H9 (cell line): Measurements from ENCODE around the gene ZBTB44. TPM values are rescaled to one million over a fixed set of nuclear protein-coding genes. Genes with fewer than 3 reads are reported as not detected.

ENCODE experiments used
- DNase-seq: peaks from one replicate; pipeline ENCODE4 v3.0.0-alpha.2; 2017
- H2AFZ ChIP-seq: one replicate; pipeline ENCODE4 v1.6.1; 2013; ENCODE audit warnings: mild to moderate bottlenecking, low read length, control low read depth, moderate library complexity
- H2AK5ac ChIP-seq: 2 replicates; pipeline ENCODE4 v1.6.1; 2013; ENCODE audit warnings: low read length, control low read depth, mixed read lengths; ENCODE audit not compliant: insufficient read length
- H2BK120ac ChIP-seq: one replicate; pipeline ENCODE4 v1.6.1; 2013; ENCODE audit warnings: low read depth, mild to moderate bottlenecking, low read length, control low read depth, inconsistent platforms; ENCODE audit not compliant: poor library complexity, severe bottlenecking
- H2BK12ac ChIP-seq: 2 replicates; pipeline ENCODE4 v1.6.1; 2013; ENCODE audit warnings: low read length, control low read depth, mixed read lengths, low read depth; ENCODE audit not compliant: insufficient read length
- H2BK15ac ChIP-seq: 2 replicates; pipeline ENCODE4 v1.6.1; 2013; ENCODE audit warnings: low read depth, low read length, control low read depth
- H2BK20ac ChIP-seq: one replicate; pipeline ENCODE4 v1.6.1; 2013; ENCODE audit warnings: low read depth, mild to moderate bottlenecking, low read length, control low read depth, inconsistent platforms; ENCODE audit not compliant: poor library complexity, severe bottlenecking
- H2BK5ac ChIP-seq: 2 replicates; pipeline ENCODE4 v1.6.1; 2013; ENCODE audit warnings: low read length, control low read depth, mixed read lengths; ENCODE audit not compliant: insufficient read length
- H3K14ac ChIP-seq: 2 replicates; pipeline ENCODE4 v1.6.1; 2013; ENCODE audit warnings: low read length, control low read depth; ENCODE audit not compliant: insufficient read depth
- H3K18ac ChIP-seq: 2 replicates; pipeline ENCODE4 v1.6.1; 2013; ENCODE audit warnings: low read depth, mild to moderate bottlenecking, mixed read lengths, low read length, control low read depth; ENCODE audit not compliant: insufficient read length
- H3K23ac ChIP-seq: 2 replicates; pipeline ENCODE4 v1.6.1; 2013; ENCODE audit warnings: low read length, control low read depth, mixed read lengths, low read depth; ENCODE audit not compliant: insufficient read length
- H3K23me2 ChIP-seq: 2 replicates; pipeline ENCODE4 v1.6.1; 2013; ENCODE audit warnings: low read depth, mild to moderate bottlenecking, mixed read lengths, low read length, control low read depth; ENCODE audit not compliant: insufficient read length, poor library complexity, severe bottlenecking
- H3K27ac ChIP-seq: 2 replicates; pipeline ENCODE4 v1.5.1; 2013; ENCODE audit warnings: low read length, control low read depth, mixed read lengths, low read depth; ENCODE audit not compliant: insufficient read length
- H3K27me3 ChIP-seq: 2 replicates; pipeline ENCODE4 v1.6.1; 2013; ENCODE audit warnings: low read length, control low read depth, inconsistent platforms; ENCODE audit not compliant: insufficient read depth
- H3K4ac ChIP-seq: 2 replicates; pipeline ENCODE4 v1.6.1; 2013; ENCODE audit warnings: low read depth, mild to moderate bottlenecking, control low read depth, inconsistent platforms, low read length, moderate library complexity
- H3K4me1 ChIP-seq: 2 replicates; pipeline ENCODE4 v1.6.1; 2013; ENCODE audit warnings: low read length, control low read depth, inconsistent platforms; ENCODE audit not compliant: insufficient read depth
- H3K4me2 ChIP-seq: 2 replicates; pipeline ENCODE4 v1.6.1; 2013; ENCODE audit warnings: low read length, control low read depth, mixed read lengths; ENCODE audit not compliant: insufficient read length, insufficient read depth
- H3K56ac ChIP-seq: 2 replicates; pipeline ENCODE4 v1.6.1; 2013; ENCODE audit warnings: low read depth, mild to moderate bottlenecking, mixed read lengths, low read length, control low read depth; ENCODE audit not compliant: insufficient read length
- H3K79me1 ChIP-seq: 2 replicates; pipeline ENCODE4 v1.6.1; 2013; ENCODE audit warnings: low read depth, mild to moderate bottlenecking, moderate library complexity, low read length, control low read depth, inconsistent platforms; ENCODE audit not compliant: insufficient read depth, poor library complexity, severe bottlenecking
- H3K79me2 ChIP-seq: 2 replicates; pipeline ENCODE4 v1.6.1; 2013; ENCODE audit warnings: low read length, control low read depth, inconsistent platforms; ENCODE audit not compliant: insufficient read depth
- H3K9ac ChIP-seq: 2 replicates; pipeline ENCODE4 v1.6.1; 2013; ENCODE audit warnings: low read length, control low read depth, mixed read lengths; ENCODE audit not compliant: insufficient read length; ENCODE audit errors: extremely low read depth
- H3K9me3 ChIP-seq: one replicate; pipeline ENCODE4 v1.6.1; 2013; ENCODE audit warnings: low read depth, low read length, inconsistent platforms; ENCODE audit not compliant: control insufficient read depth
- H3T11ph ChIP-seq: one replicate; pipeline ENCODE4 v1.6.1; 2013; ENCODE audit warnings: mild to moderate bottlenecking, low read length, control low read depth, inconsistent platforms
- H4K20me1 ChIP-seq: one replicate; pipeline ENCODE4 v1.6.1; 2013; ENCODE audit not compliant: control insufficient read depth, insufficient read length, insufficient read depth
- H4K5ac ChIP-seq: 2 replicates; pipeline ENCODE4 v1.6.1; 2013; ENCODE audit warnings: low read depth, mild to moderate bottlenecking, mixed read lengths, low read length, control low read depth; ENCODE audit not compliant: insufficient read length
- H4K8ac ChIP-seq: replicated peaks from 2 replicates; pipeline ENCODE4 v1.6.1; 2013; ENCODE audit warnings: low read length, control low read depth, mixed read lengths, low read depth; ENCODE audit not compliant: insufficient read length
- H4K91ac ChIP-seq: 2 replicates; pipeline ENCODE4 v1.6.1; 2013; ENCODE audit warnings: low read depth, mild to moderate bottlenecking, moderate library complexity, mixed read lengths, low read length, control low read depth; ENCODE audit not compliant: insufficient read length
- H3K27ac Mint-ChIP-seq, 3 experiments: 2 replicates in 2 of 3; 3 replicates in 1 of 3; pipeline ENCODE4 v1.8.0; 2020 to 2021; ENCODE audit warnings: mixed read lengths in 3 of 3, mild to moderate bottlenecking in 1 of 3, moderate library complexity in 1 of 3
- H3K27me3 Mint-ChIP-seq: 2 replicates; pipeline ENCODE4 v1.8.0; 2021; ENCODE audit warnings: low read depth, mild to moderate bottlenecking, moderate library complexity, mixed read lengths
- H3K36me3 Mint-ChIP-seq, 3 experiments: 2 replicates in 2 of 3; 3 replicates in 1 of 3; pipeline ENCODE4 v1.8.0; 2020 to 2021; ENCODE audit warnings: low read depth in 3 of 3, mixed read lengths in 3 of 3; ENCODE audit not compliant: insufficient read depth in 1 of 3
- H3K4me1 Mint-ChIP-seq, 2 experiments: 2 replicates each; pipeline ENCODE4 v1.8.0; 2020; ENCODE audit warnings: mixed read lengths in 2 of 2
- H3K4me3 Mint-ChIP-seq, 2 experiments: 2 replicates in 1 of 2; 3 replicates in 1 of 2; pipeline ENCODE4 v1.8.0; 2020 to 2021; ENCODE audit warnings: mild to moderate bottlenecking in 2 of 2, mixed read lengths in 2 of 2, moderate library complexity in 1 of 2
- H3K9me3 Mint-ChIP-seq, 2 experiments: 2 replicates in 1 of 2; 3 replicates in 1 of 2; pipeline ENCODE4 v1.8.0; 2020; ENCODE audit warnings: mild to moderate bottlenecking in 2 of 2, mixed read lengths in 2 of 2, moderate library complexity in 1 of 2
- CTCF ChIP-seq: fragments of 200-600 bp; sonication (generic); conservative IDR thresholded peaks from 3 replicates; pipeline ENCODE4 v1.8.0; 2021; ENCODE audit warnings: antibody characterized with exemption, mild to moderate bottlenecking
- total RNA-seq: library from RNA; stranded (reverse); gene quantifications from 2 replicates; pipeline ENCODE4 v1.2.1, GENCODE V29; 2021

ZBTB44 gene
- total RNA-seq, 1 experiment from 2014 or later, result 67.7 TPM

DNA sequence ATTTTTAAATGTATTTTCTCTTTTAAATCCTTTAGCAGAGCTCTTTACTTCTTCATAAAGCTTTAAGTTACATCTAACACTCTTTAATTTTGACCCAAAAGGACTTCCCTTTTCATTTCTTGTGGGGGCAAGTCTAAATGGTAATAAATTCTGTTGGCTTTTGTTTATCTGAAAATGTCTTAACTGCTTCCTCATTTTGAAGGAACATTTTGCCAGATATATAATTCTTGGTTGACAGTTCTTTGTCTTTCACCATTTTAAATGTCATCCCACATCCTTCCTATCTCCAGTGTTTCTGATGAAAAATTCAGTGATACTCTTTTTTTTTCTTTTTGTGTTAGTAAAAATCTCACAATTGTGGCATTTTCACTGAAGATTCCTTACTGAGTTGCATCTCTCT is 44.7 kb upstream of the ZBTB44 start:
- Histone ChIP-seq H3K23ac (no peak overlapping the region), H3K9ac (no peak overlapping the region), H4K8ac (no peak overlapping the region), H3K9me3 (no peaks in the 10 kb centered on the region), H3K14ac (no peak overlapping the region), H3K79me1 (no peaks in the 10 kb centered on the region), H3K4me2 (no peak overlapping the region), H3K18ac (no peak overlapping the region), H3K4ac (no peak overlapping the region), H3K27ac (no peak overlapping the region), H3K56ac (no peak overlapping the region), H3K27me3 (no peaks in the 10 kb centered on the region), H3K4me1 (no peaks in the 10 kb centered on the region), H2BK120ac (no peak overlapping the region), H2BK5ac (no peak overlapping the region), H4K20me1 (no peaks in the 10 kb centered on the region), H3T11ph (no peak overlapping the region), H4K91ac (no peak overlapping the region), H3K79me2 (no peaks in the 10 kb centered on the region), H2AFZ (no peak overlapping the region), H3K23me2 (no peaks in the 10 kb centered on the region), H4K5ac (no peak overlapping the region), H2BK15ac (no peak overlapping the region), H2BK12ac (no peak overlapping the region), H2BK20ac (no peak overlapping the region), H2AK5ac (no peak overlapping the region)
- no peak for DNase-seq
- Mint-ChIP-seq H3K4me3 (no peak overlapping the region), H3K9me3 (peaks cover 27 to 37% of the 10 kb centered on the region in 2 experiments), H3K27me3 (no peaks in the 10 kb centered on the region; the same call in 1 of the 2 replicates), H3K27ac (no peak overlapping the region), H3K36me3 (peaks cover 6 to 36% (median 10%) of the 10 kb centered on the region in 3 experiments), H3K4me1 (no peaks in the 10 kb centered on the region)
- TF ChIP-seq CTCF, result no peak
